Measurements from ENCODE around the gene CHD6.

- TF ChIP-seq CTCF (conservative IDR thresholded peaks at IDR 0.05; ENCODE audit: low read depth, low read length): no peak
- no peak for TF ChIP-seq EZH2 (IDR thresholded peaks at IDR 0.05; ENCODE audit: borderline replicate concordance, low read depth, low read length, poor library complexity, severe bottlenecking)
Measured at GRCh38 chr20:41623625-41624375, 5.6 kb upstream of the CHD6 start.

All from A673 (cell line).